Uterus (tissue), 4 donors: ENCODE data around the gene CACUL1. TPM values are rescaled to one million over a fixed set of nuclear protein-coding genes. Genes with fewer than 3 reads are reported as not detected.

Experiments used
- DNase-seq, 2 donors: peaks; one replicate each; pipeline ENCODE4 v3.0.0-alpha.2; 2019 to 2020
- H3K27ac ChIP-seq, 2 donors: fragments of 200-600 bp; sonication (generic); 1 replicate in 1 of 2; 2 replicates in 1 of 2; pipeline ENCODE4 v1.5.1; 2016 to 2018
- H3K27me3 ChIP-seq, 2 donors: fragments of 200-600 bp; sonication (generic); one replicate each; pipeline ENCODE4 v1.5.1; 2018 to 2019; ENCODE audit warnings: control low read depth in 1 of 2
- H3K36me3 ChIP-seq, 2 donors: fragments of 200-600 bp; sonication (generic); one replicate each; pipeline ENCODE4 v1.5.1; 2019; ENCODE audit warnings: control low read depth in 1 of 2
- H3K4me1 ChIP-seq, 2 donors: fragments of 200-600 bp; sonication (generic); one replicate each; pipeline ENCODE4 v1.5.1; 2018 to 2019; ENCODE audit warnings: control low read depth in 1 of 2
- H3K4me3 ChIP-seq, 2 donors: fragments of 200-600 bp; sonication (generic); 1 replicate in 1 of 2; 2 replicates in 1 of 2; pipeline ENCODE4 v1.5.1; 2018 to 2019; ENCODE audit warnings: mild to moderate bottlenecking in 1 of 2
- H3K9me3 ChIP-seq, 2 donors: fragments of 200-600 bp; sonication (generic); one replicate each; pipeline ENCODE4 v1.5.1; 2019; ENCODE audit warnings: control low read depth in 1 of 2
- POLR2A ChIP-seq, 2 donors: fragments of 450-650 bp; IDR thresholded peaks; one replicate each; pipeline ENCODE4 v1.6.1; 2016; ENCODE audit warnings: antibody characterized with exemption in 2 of 2, mild to moderate bottlenecking in 1 of 2, moderate library complexity in 1 of 2
- intact Hi-C: fragments of 100-400 bp; cut with DNase I; formaldehyde crosslinking; loops from one replicate; pipeline ENCODE4 v1.15.1; 2023; ENCODE audit warnings: low total_unique reads
- total RNA-seq, 4 donors: library from RNA; depleted of rRNA in 3 of 4; stranded (reverse); fragments of >200 nt in 3 of 4; gene quantifications; one replicate each; pipeline versions ENCODE4 v1.1.0 to v1.2.4, GENCODE V29; 2014 to 2023
- TF ChIP-seq, protein P1 (sequence below), 4 experiments: fragments of 200-600 bp in 2 of 4; fragments of 450-650 bp in 2 of 4; sonication (generic) in 2 of 4; IDR thresholded peaks; one replicate each; pipeline ENCODE4 v1.5.1; 2016 to 2019; ENCODE audit warnings: antibody characterized with exemption in 4 of 4, mild to moderate bottlenecking in 2 of 4, moderate library complexity in 1 of 4
- donor health status: DM: yes; HTN: yes; CAD: no.

CACUL1 gene
- total RNA-seq, 4 donors from 2014 or later: 24.8 to 61.0 (median 29.6) TPM

DNA sequence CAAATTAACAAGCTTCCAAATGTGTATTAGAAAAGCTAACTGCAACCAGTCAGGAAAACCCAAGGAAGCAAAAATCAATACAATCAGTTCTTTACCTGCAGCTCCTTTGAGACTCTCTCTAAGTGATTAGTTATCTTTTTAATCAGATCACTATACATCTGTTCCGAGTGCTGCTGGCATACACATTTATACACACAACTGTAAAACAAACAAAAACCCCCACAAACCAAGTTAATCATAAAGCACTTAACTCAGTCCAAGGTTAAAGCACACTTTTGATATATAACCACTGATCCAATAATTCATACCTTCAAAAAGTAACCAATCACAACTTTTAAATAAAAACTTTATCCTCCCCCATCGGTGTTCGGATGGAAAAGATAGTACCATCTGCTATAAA lies 25.6 kb downstream of the CACUL1 start:
- peak overlapping the region in 1 of 2 donors; percentile 26 for H3K27ac ChIP-seq
- H3K4me1 ChIP-seq: peaks cover 0 to 9% of the 10 kb centered on the region in 2 donors
- no peak for DNase-seq
- no peaks in the 10 kb centered on the region for H3K9me3 ChIP-seq
- intact Hi-C loops: no loop called here
- no peak overlapping the region for H3K4me3 ChIP-seq
- no peaks in the 10 kb centered on the region for H3K27me3 ChIP-seq
- TF ChIP-seq POLR2A (IDR thresholded peaks at IDR 0.05): no peak
- TF ChIP-seq, protein P1, sequence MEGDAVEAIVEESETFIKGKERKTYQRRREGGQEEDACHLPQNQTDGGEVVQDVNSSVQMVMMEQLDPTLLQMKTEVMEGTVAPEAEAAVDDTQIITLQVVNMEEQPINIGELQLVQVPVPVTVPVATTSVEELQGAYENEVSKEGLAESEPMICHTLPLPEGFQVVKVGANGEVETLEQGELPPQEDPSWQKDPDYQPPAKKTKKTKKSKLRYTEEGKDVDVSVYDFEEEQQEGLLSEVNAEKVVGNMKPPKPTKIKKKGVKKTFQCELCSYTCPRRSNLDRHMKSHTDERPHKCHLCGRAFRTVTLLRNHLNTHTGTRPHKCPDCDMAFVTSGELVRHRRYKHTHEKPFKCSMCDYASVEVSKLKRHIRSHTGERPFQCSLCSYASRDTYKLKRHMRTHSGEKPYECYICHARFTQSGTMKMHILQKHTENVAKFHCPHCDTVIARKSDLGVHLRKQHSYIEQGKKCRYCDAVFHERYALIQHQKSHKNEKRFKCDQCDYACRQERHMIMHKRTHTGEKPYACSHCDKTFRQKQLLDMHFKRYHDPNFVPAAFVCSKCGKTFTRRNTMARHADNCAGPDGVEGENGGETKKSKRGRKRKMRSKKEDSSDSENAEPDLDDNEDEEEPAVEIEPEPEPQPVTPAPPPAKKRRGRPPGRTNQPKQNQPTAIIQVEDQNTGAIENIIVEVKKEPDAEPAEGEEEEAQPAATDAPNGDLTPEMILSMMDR (IDR thresholded peaks at IDR 0.05): no peak
- no peaks in the 10 kb centered on the region for H3K36me3 ChIP-seq

DNA sequence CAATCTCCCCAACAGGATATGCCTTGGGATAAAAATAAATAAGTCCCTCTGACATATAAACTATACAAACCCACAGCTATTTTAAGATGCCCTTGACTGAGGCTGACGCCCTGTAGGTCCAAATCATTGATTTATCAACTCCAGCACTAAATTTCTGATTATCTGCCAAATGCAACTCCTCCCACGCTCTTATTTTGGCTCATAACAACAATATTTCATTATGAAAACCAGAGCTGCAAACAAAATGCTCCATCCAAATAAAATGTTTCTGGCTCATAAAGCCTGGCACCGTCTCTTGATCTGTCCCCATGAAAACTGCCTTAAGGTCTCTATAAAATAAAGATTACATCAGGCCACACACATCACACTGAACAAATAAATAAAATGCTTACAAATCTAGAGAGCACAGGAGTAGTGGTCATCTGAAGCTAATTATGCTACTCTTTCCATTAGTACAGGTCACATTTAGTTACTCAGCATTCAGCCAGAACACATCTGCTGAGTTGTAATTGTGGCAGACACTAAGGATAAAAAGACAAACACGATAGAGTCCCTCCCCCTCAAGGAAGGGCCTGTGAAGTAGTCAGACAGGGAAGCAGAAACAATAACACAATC lies 28.8 kb downstream of the CACUL1 start:
- H3K9me3 ChIP-seq: no peaks in the 10 kb centered on the region
- no peak for DNase-seq
- peak overlapping the region; percentile 51 to 68 for H3K27ac ChIP-seq
- H3K36me3 ChIP-seq: no peaks in the 10 kb centered on the region
- no peaks in the 10 kb centered on the region for H3K27me3 ChIP-seq
- TF ChIP-seq, protein P1 (IDR thresholded peaks at IDR 0.05): no peak
- no peak for TF ChIP-seq POLR2A (IDR thresholded peaks at IDR 0.05)
- intact Hi-C loops: no loop called here
- peaks cover 0 to 7% of the 10 kb centered on the region in 2 donors for H3K4me1 ChIP-seq
- H3K4me3 ChIP-seq: no peak overlapping the region

DNA sequence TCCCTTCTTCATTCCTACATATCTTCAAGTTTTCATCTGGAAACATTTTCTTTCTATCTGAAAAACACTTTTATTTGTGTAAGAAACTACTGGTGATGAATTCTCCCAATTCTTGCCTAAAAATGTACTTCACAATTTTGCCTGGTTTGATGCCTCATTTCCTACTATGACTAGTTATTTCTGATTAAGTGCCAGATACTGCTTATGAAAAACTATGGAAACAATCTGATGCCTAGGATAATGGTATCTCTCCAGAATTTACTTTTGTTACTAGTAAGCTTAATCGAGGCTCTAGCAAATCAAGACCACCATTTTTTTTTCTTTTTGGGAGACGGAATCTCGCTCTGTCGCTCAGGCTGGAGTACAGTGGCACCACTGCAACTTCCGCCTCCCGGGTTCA lies 31.3 kb downstream of the CACUL1 start:
- no peaks in the 10 kb centered on the region for H3K36me3 ChIP-seq
- no peak for DNase-seq
- no peak for TF ChIP-seq POLR2A (IDR thresholded peaks at IDR 0.05)
- TF ChIP-seq, protein P1 (IDR thresholded peaks at IDR 0.05): no peak
- H3K4me1 ChIP-seq: peaks cover 0 to 11% of the 10 kb centered on the region in 2 donors
- H3K9me3 ChIP-seq: no peaks in the 10 kb centered on the region
- H3K27me3 ChIP-seq: no peaks in the 10 kb centered on the region
- H3K27ac ChIP-seq: peak overlapping the region; percentile 15 to 29
- no peak overlapping the region for H3K4me3 ChIP-seq
- intact Hi-C loops: no loop called here

DNA sequence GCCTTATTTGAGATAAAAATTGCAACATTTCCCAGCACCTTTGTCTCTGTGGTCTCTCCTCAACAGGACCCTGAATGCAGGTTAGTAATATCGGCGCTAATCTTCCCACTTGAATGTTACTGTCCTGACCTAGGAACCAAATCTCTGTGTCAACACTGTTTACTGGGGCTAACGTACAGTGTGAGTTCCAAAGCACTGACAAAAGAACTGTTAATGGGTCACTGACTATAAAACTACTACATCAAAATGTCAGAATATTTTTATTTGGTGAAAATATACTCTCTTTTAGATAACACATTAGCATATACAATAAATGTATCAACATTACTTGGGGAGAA lies 33.3 kb downstream of the CACUL1 start:
- DNase-seq: no peak
- no peak overlapping the region for H3K4me3 ChIP-seq
- H3K27ac ChIP-seq: peak overlapping the region; percentile 36 to 43
- peaks cover 0 to 11% of the 10 kb centered on the region in 2 donors for H3K4me1 ChIP-seq
- no peaks in the 10 kb centered on the region for H3K27me3 ChIP-seq
- H3K36me3 ChIP-seq: no peaks in the 10 kb centered on the region
- intact Hi-C loops: no loop called here
- H3K9me3 ChIP-seq: no peaks in the 10 kb centered on the region
- TF ChIP-seq POLR2A (IDR thresholded peaks at IDR 0.05): no peak
- TF ChIP-seq, protein P1 (IDR thresholded peaks at IDR 0.05): no peak

DNA sequence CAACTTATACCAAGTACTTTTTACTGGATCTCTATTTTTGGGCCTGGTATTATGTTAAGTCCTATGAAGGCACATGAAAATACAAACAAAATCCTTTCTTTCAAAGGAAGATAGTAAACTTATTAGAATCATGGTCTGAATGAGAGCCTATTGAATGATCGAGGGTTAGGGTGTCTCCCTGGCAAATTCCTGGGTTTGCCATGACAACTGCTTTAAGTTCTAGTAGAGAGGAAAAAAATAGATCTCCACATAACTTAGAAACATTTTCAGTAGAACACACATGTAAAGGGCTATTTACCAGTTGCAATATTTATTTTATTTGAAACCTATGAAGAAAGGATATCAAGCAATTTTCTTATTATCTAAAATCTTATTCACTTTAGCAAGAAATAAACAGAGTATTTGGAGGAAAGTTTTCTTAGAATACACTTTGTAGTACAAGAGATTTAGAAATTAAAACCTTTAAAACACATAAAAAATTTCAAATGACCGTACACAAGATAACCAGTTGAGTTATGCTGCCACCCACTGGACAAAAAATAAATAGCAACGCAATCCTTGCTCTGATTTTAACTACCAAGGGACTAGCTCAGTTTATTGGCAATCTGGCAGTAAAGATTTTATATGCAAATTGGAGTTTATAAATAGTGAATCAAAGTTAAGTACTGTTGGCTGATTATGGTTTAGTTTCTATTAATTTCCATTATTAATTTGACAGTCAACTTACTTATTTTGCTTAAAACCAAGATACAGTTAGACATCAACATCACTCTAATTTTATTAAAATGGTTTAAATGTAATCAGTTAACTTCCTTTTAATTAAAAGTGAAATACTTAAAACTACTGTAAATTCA lies 33.9 kb downstream of the CACUL1 start:
- DNase-seq: peak; percentile 34 to 75
- Histone ChIP-seq H3K27me3 (no peaks in the 10 kb centered on the region), H3K9me3 (no peaks in the 10 kb centered on the region), H3K36me3 (no peaks in the 10 kb centered on the region), H3K4me3 (no peak overlapping the region), H3K4me1 (peaks cover 0 to 5% of the 10 kb centered on the region in 2 donors), H3K27ac (peak overlapping the region; percentile 43 to 75)
- intact Hi-C loops: no loop called here
- TF ChIP-seq, protein P1 (IDR thresholded peaks at IDR 0.05): peak; percentile 79 to 88 (median 84)
- TF ChIP-seq POLR2A (IDR thresholded peaks at IDR 0.05): no peak
